ENCODE measurements around the gene HYAL3. TPM values are rescaled to one million over a fixed set of nuclear protein-coding genes. Genes with fewer than 3 reads are reported as not detected.

Gene HYAL3
- total and polyA plus RNA-seq, 2 of the 13 experiments (the other 11 are each of a cell fraction or from before 2014, with no cell fraction given) = 5.5 to 10.4 TPM

DNA sequence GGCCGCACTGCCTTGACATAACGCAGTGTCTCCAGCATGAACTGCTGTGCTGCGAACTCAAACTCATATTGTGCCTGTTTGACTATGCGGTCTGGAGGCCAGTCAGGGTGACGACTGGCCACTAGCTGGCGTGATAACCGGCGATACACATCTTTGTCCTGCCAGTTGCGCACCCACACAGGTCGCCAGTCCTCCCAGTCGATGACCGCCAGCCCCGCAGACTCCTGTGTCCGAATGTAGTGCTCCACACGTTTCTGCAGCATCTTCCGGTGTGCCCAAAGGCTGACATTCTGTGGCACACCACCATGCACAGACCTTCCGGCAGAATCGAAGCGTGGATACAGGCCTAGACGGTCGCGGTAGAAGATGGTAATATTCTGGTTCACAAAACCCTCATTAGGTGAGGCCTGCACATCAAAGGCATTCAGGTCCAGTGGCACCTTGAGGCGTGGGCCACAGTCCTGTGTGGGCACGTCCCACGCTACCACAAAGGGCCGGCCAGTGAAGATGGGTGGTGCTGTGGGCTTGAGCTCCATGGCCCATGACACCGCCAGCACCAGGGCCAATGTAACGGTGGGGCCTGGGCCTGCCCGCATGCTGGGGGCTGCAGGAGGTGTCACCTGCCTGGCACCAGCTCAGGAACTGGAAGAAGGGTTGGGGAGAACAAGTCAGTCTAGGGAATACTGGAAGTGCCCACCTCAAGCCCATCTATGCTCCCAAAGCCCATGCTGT, 20.9 kb upstream of the HYAL3 start (continued):
- TF ChIP-seq, protein P1, sequence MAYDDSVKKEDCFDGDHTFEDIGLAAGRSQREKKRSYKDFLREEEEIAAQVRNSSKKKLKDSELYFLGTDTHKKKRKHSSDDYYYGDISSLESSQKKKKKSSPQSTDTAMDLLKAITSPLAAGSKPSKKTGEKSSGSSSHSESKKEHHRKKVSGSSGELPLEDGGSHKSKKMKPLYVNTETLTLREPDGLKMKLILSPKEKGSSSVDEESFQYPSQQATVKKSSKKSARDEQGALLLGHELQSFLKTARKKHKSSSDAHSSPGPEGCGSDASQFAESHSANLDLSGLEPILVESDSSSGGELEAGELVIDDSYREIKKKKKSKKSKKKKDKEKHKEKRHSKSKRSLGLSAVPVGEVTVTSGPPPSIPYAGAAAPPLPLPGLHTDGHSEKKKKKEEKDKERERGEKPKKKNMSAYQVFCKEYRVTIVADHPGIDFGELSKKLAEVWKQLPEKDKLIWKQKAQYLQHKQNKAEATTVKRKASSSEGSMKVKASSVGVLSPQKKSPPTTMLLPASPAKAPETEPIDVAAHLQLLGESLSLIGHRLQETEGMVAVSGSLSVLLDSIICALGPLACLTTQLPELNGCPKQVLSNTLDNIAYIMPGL (CRISPR knock-in tag; IDR thresholded peaks at IDR 0.05; ENCODE audit: borderline replicate concordance in 1 of 2, low read depth in 1 of 2) = no peak
- TF ChIP-seq RFXAP (CRISPR knock-in tag; IDR thresholded peaks at IDR 0.05; ENCODE audit: borderline replicate concordance) (no peak), ZNF776 (CRISPR knock-in tag; IDR thresholded peaks at IDR 0.05) (no peak), BRCA1 (CRISPR knock-in tag; IDR thresholded peaks at IDR 0.05) (no peak), PTBP1 (IDR thresholded peaks at IDR 0.05; ENCODE audit: low read depth, low read length, poor library complexity, severe bottlenecking) (no peak), MIXL1 (CRISPR knock-in tag; IDR thresholded peaks at IDR 0.05) (no peak), GTF2F1 (IDR thresholded peaks at IDR 0.05; ENCODE audit: low read length) (no peak), ZNF235 (CRISPR knock-in tag; IDR thresholded peaks at IDR 0.05; ENCODE audit: borderline replicate concordance) (no peak), ZNF138 (CRISPR knock-in tag; IDR thresholded peaks at IDR 0.05; ENCODE audit: low read depth) (peak; percentile 53; the same call in 1 of the 2 replicates), ZNF777 (CRISPR knock-in tag; IDR thresholded peaks at IDR 0.05) (no peak), DMAP1 (CRISPR knock-in tag; IDR thresholded peaks at IDR 0.05) (no peak)
- TF ChIP-seq, protein P2, sequence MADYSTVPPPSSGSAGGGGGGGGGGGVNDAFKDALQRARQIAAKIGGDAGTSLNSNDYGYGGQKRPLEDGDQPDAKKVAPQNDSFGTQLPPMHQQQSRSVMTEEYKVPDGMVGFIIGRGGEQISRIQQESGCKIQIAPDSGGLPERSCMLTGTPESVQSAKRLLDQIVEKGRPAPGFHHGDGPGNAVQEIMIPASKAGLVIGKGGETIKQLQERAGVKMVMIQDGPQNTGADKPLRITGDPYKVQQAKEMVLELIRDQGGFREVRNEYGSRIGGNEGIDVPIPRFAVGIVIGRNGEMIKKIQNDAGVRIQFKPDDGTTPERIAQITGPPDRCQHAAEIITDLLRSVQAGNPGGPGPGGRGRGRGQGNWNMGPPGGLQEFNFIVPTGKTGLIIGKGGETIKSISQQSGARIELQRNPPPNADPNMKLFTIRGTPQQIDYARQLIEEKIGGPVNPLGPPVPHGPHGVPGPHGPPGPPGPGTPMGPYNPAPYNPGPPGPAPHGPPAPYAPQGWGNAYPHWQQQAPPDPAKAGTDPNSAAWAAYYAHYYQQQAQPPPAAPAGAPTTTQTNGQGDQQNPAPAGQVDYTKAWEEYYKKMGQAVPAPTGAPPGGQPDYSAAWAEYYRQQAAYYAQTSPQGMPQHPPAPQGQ (CRISPR knock-in tag; IDR thresholded peaks at IDR 0.05; ENCODE audit: borderline replicate concordance) = 0 out of 2 replicates have a peak, but pooled peaks have one; percentile 33
- TF ChIP-seq, protein P3, sequence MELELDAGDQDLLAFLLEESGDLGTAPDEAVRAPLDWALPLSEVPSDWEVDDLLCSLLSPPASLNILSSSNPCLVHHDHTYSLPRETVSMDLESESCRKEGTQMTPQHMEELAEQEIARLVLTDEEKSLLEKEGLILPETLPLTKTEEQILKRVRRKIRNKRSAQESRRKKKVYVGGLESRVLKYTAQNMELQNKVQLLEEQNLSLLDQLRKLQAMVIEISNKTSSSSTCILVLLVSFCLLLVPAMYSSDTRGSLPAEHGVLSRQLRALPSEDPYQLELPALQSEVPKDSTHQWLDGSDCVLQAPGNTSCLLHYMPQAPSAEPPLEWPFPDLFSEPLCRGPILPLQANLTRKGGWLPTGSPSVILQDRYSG (CRISPR knock-in tag; IDR thresholded peaks at IDR 0.05) = no peak
- TF ChIP-seq, protein P4, sequence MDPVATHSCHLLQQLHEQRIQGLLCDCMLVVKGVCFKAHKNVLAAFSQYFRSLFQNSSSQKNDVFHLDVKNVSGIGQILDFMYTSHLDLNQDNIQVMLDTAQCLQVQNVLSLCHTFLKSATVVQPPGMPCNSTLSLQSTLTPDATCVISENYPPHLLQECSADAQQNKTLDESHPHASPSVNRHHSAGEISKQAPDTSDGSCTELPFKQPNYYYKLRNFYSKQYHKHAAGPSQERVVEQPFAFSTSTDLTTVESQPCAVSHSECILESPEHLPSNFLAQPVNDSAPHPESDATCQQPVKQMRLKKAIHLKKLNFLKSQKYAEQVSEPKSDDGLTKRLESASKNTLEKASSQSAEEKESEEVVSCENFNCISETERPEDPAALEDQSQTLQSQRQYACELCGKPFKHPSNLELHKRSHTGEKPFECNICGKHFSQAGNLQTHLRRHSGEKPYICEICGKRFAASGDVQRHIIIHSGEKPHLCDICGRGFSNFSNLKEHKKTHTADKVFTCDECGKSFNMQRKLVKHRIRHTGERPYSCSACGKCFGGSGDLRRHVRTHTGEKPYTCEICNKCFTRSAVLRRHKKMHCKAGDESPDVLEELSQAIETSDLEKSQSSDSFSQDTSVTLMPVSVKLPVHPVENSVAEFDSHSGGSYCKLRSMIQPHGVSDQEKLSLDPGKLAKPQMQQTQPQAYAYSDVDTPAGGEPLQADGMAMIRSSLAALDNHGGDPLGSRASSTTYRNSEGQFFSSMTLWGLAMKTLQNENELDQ (CRISPR knock-in tag; IDR thresholded peaks at IDR 0.05; ENCODE audit: borderline replicate concordance) = no peak
- TF ChIP-seq, protein P5, sequence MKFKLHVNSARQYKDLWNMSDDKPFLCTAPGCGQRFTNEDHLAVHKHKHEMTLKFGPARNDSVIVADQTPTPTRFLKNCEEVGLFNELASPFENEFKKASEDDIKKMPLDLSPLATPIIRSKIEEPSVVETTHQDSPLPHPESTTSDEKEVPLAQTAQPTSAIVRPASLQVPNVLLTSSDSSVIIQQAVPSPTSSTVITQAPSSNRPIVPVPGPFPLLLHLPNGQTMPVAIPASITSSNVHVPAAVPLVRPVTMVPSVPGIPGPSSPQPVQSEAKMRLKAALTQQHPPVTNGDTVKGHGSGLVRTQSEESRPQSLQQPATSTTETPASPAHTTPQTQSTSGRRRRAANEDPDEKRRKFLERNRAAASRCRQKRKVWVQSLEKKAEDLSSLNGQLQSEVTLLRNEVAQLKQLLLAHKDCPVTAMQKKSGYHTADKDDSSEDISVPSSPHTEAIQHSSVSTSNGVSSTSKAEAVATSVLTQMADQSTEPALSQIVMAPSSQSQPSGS (CRISPR knock-in tag; IDR thresholded peaks at IDR 0.05) = no peak
